Astrocyte (in vitro differentiated cells and primary cell): Measurements from ENCODE around the gene ANKFY1. TPM values are rescaled to one million over a fixed set of nuclear protein-coding genes. Genes with fewer than 3 reads are reported as not detected.

Source experiments
- DNase-seq: peaks from one replicate; pipeline ENCODE4 v3.0.0-alpha.2; 2010; ENCODE audit warnings: low read depth
- FAIRE-seq: peaks from 2 replicates; lab custom pipeline; 2011; peaks lifted over from hg19 to GRCh38; lab: Jason Lieb, UNC
- H2AFZ ChIP-seq: 2 replicates; pipeline ENCODE4 v1.6.0; 2012; ENCODE audit warnings: low read depth, low read length, inconsistent platforms
- H3K27ac ChIP-seq: 2 replicates; pipeline ENCODE4 v1.5.1; 2011; ENCODE audit warnings: low read depth, low read length, inconsistent platforms
- H3K27me3 ChIP-seq: 2 replicates; pipeline ENCODE4 v1.6.0; 2011; ENCODE audit warnings: low read length, inconsistent platforms; ENCODE audit not compliant: insufficient read depth
- H3K36me3 ChIP-seq: 2 replicates; pipeline ENCODE4 v1.5.1; 2011; ENCODE audit warnings: low read length, inconsistent platforms; ENCODE audit not compliant: insufficient read depth
- H3K4me1 ChIP-seq: 2 replicates; pipeline ENCODE4 v1.5.1; 2011; ENCODE audit warnings: low read length, inconsistent platforms; ENCODE audit not compliant: insufficient read depth
- H3K4me2 ChIP-seq: 2 replicates; pipeline ENCODE4 v1.6.0; 2012; ENCODE audit warnings: low read length, inconsistent platforms
- H3K4me3 ChIP-seq: 2 replicates; pipeline ENCODE4 v1.5.1; 2011; ENCODE audit warnings: low read depth, mild to moderate bottlenecking, low read length, inconsistent platforms; ENCODE audit not compliant: insufficient read depth
- H3K79me2 ChIP-seq: 2 replicates; pipeline ENCODE4 v1.6.0; 2012; ENCODE audit warnings: mild to moderate bottlenecking, low read length, inconsistent platforms; ENCODE audit not compliant: insufficient read depth
- H3K9ac ChIP-seq: 2 replicates; pipeline ENCODE4 v1.6.0; 2012; ENCODE audit warnings: mild to moderate bottlenecking, low read length, inconsistent platforms
- H3K9me3 ChIP-seq: 2 replicates; pipeline ENCODE4 v1.5.1; 2012; ENCODE audit warnings: low read depth, mild to moderate bottlenecking, low read length, inconsistent platforms; ENCODE audit not compliant: insufficient read depth
- H4K20me1 ChIP-seq: 2 replicates; pipeline ENCODE4 v1.6.0; 2012; ENCODE audit warnings: low read length, inconsistent platforms; ENCODE audit not compliant: insufficient read depth
- H3K27ac Mint-ChIP-seq: one replicate; pipeline ENCODE4 v1.8.0; 2021; ENCODE audit warnings: mild to moderate bottlenecking, mixed read lengths; ENCODE audit not compliant: unreplicated experiment
- H3K27me3 Mint-ChIP-seq: one replicate; pipeline ENCODE4 v1.8.0; 2021; ENCODE audit warnings: low read depth, mixed read lengths; ENCODE audit not compliant: unreplicated experiment
- H3K36me3 Mint-ChIP-seq: one replicate; pipeline ENCODE4 v1.8.0; 2021; ENCODE audit warnings: low read depth, mixed read lengths; ENCODE audit not compliant: unreplicated experiment
- H3K4me1 Mint-ChIP-seq: one replicate; pipeline ENCODE4 v1.8.0; 2021; ENCODE audit warnings: low read depth, mixed read lengths; ENCODE audit not compliant: unreplicated experiment
- H3K4me3 Mint-ChIP-seq: one replicate; pipeline ENCODE4 v1.8.0; 2021; ENCODE audit warnings: mild to moderate bottlenecking, moderate library complexity, mixed read lengths; ENCODE audit not compliant: unreplicated experiment
- H3K9me3 Mint-ChIP-seq: one replicate; pipeline ENCODE4 v1.8.0; 2021; ENCODE audit warnings: mild to moderate bottlenecking, mixed read lengths; ENCODE audit not compliant: unreplicated experiment
- CTCF ChIP-seq: IDR thresholded peaks from 2 replicates; pipeline ENCODE4 v1.5.1; 2011; ENCODE audit warnings: low read depth, mild to moderate bottlenecking, inconsistent platforms, low read length, moderate library complexity; ENCODE audit not compliant: insufficient read depth
- EZH2 ChIP-seq: IDR thresholded peaks from 2 replicates; pipeline ENCODE4 v1.6.1; 2012; ENCODE audit warnings: mild to moderate bottlenecking, low read length, inconsistent platforms; ENCODE audit not compliant: insufficient read depth
- total RNA-seq: library from RNA; stranded (reverse); gene quantifications from 2 replicates; pipeline ENCODE4 v1.2.1, GENCODE V29; 2021

ANKFY1 gene
- total RNA-seq, 1 donor from 2014 or later: 52.0 TPM

- no peaks in the 10 kb centered on the region for H3K27me3 Mint-ChIP-seq
- no peak for TF ChIP-seq EZH2
- TF ChIP-seq CTCF: no peak
- H3K36me3 Mint-ChIP-seq: peaks cover 4% of the 10 kb centered on the region
- DNase-seq (no peak), FAIRE-seq (no peak)
- Histone ChIP-seq H3K9me3 (no peaks in the 10 kb centered on the region), H3K4me2 (no peak overlapping the region), H3K4me1 (no peaks in the 10 kb centered on the region), H3K27me3 (no peaks in the 10 kb centered on the region), H3K4me3 (no peak overlapping the region), H3K36me3 (peaks cover 25% of the 10 kb centered on the region), H2AFZ (no peak overlapping the region), H3K79me2 (peaks cover 22% of the 10 kb centered on the region), H3K9ac (no peak overlapping the region), H3K27ac (no peak overlapping the region), H4K20me1 (peaks cover 24% of the 10 kb centered on the region)
- no peak overlapping the region for H3K27ac Mint-ChIP-seq
- H3K9me3 Mint-ChIP-seq: no peaks in the 10 kb centered on the region
- H3K4me3 Mint-ChIP-seq: no peak overlapping the region
- no peaks in the 10 kb centered on the region for H3K4me1 Mint-ChIP-seq
Observed at GRCh38 chr17:4270736-4271135, 7.0 kb upstream of the ANKFY1 start.

GRCh38 chr17:4269915-4270314 is 6.1 kb upstream of the ANKFY1 start:
- FAIRE-seq (no peak), DNase-seq (no peak)
- no peak for TF ChIP-seq EZH2
- no peak for TF ChIP-seq CTCF
- Mint-ChIP-seq H3K9me3 (no peaks in the 10 kb centered on the region), H3K27me3 (no peaks in the 10 kb centered on the region), H3K4me1 (no peaks in the 10 kb centered on the region), H3K27ac (no peak overlapping the region), H3K36me3 (peaks cover 6% of the 10 kb centered on the region), H3K4me3 (no peak overlapping the region)
- Histone ChIP-seq H2AFZ (no peak overlapping the region), H3K79me2 (peaks cover 15% of the 10 kb centered on the region), H3K4me3 (no peak overlapping the region), H3K9me3 (no peaks in the 10 kb centered on the region), H3K36me3 (peaks cover 25% of the 10 kb centered on the region), H3K27me3 (no peaks in the 10 kb centered on the region), H3K9ac (no peak overlapping the region), H4K20me1 (peaks cover 20% of the 10 kb centered on the region), H3K27ac (no peak overlapping the region), H3K4me1 (no peaks in the 10 kb centered on the region), H3K4me2 (no peak overlapping the region)

GRCh38 chr17:4267402-4267801 is 3.6 kb upstream of the ANKFY1 start:
- Mint-ChIP-seq H3K9me3 (peaks cover 4% of the 10 kb centered on the region), H3K27me3 (no peaks in the 10 kb centered on the region), H3K27ac (no peak overlapping the region), H3K4me3 (no peak overlapping the region), H3K36me3 (peaks cover 6% of the 10 kb centered on the region), H3K4me1 (peaks cover 11% of the 10 kb centered on the region)
- Histone ChIP-seq H3K9ac (no peak overlapping the region), H3K27me3 (no peaks in the 10 kb centered on the region), H3K9me3 (no peaks in the 10 kb centered on the region), H4K20me1 (peaks cover 12% of the 10 kb centered on the region), H3K36me3 (peaks cover 22% of the 10 kb centered on the region), H3K27ac (no peak overlapping the region), H2AFZ (no peak overlapping the region), H3K4me2 (no peak overlapping the region), H3K4me1 (peaks cover 5% of the 10 kb centered on the region), H3K4me3 (no peak overlapping the region), H3K79me2 (peaks cover 18% of the 10 kb centered on the region)
- no peak for DNase-seq
- FAIRE-seq: no peak
- TF ChIP-seq EZH2: no peak
